SIG-M5 treated with dmso at 0.1 percent for 504 hours (cell line): ENCODE measurements around the gene EFCAB6.

Source experiments
- DNase-seq: peaks from one replicate; lab custom pipeline; 2025; ENCODE audit not compliant: unreplicated experiment; lab: John Stamatoyannopoulos, UW

Gene EFCAB6

GRCh38 chr22:43750751-43751150 lies 61.4 kb downstream of the EFCAB6 start:
- DNase-seq = no peak

- DNase-seq = no peak
Measured at GRCh38 chr22:43749473-43749872, 62.6 kb downstream of the EFCAB6 start.

- no peak for DNase-seq
Measured at GRCh38 chr22:43747877-43748276, 64.2 kb downstream of the EFCAB6 start.

GRCh38 chr22:43747058-43747457 lies 65.0 kb downstream of the EFCAB6 start:
- no peak for DNase-seq

- no peak for DNase-seq
Measured at GRCh38 chr22:43745783-43746356, 66.2 kb downstream of the EFCAB6 start.

GRCh38 chr22:43745411-43745770 lies 66.7 kb downstream of the EFCAB6 start:
- no peak for DNase-seq

- DNase-seq = no peak
Measured at GRCh38 chr22:43744700-43745410, 67.2 kb downstream of the EFCAB6 start.

- DNase-seq = no peak
Measured at GRCh38 chr22:43743929-43744643, 68.0 kb downstream of the EFCAB6 start.

- no peak for DNase-seq
Measured at GRCh38 chr22:43743131-43743530, 69.0 kb downstream of the EFCAB6 start.

GRCh38 chr22:43742154-43742950 lies 69.8 kb downstream of the EFCAB6 start:
- DNase-seq = no peak

GRCh38 chr22:43740587-43741270 lies 71.4 kb downstream of the EFCAB6 start:
- DNase-seq = no peak

GRCh38 chr22:43739851-43740379 lies 72.2 kb downstream of the EFCAB6 start:
- no peak for DNase-seq

GRCh38 chr22:43737150-43737828 lies 74.8 kb downstream of the EFCAB6 start:
- DNase-seq = no peak

GRCh38 chr22:43736651-43737050 lies 75.5 kb downstream of the EFCAB6 start:
- DNase-seq = no peak

GRCh38 chr22:43734370-43735150 lies 77.5 kb downstream of the EFCAB6 start:
- DNase-seq = no peak

GRCh38 chr22:43733138-43733537 lies 79.0 kb downstream of the EFCAB6 start:
- no peak for DNase-seq

- DNase-seq = no peak
Measured at GRCh38 chr22:43731988-43732387, 80.1 kb downstream of the EFCAB6 start.

- DNase-seq = no peak
Measured at GRCh38 chr22:43726964-43727543, 85.1 kb downstream of the EFCAB6 start.

GRCh38 chr22:43726322-43726721 lies 85.8 kb downstream of the EFCAB6 start:
- DNase-seq = no peak
